HG03159 (cell line): ENCODE data around the gene TTLL9.
"Not testable (repeated sequence)": the region's sequence is repeated elsewhere in the genome, so short reads cannot be mapped to it uniquely, and the experiment has no call there.

Source experiments
- ATAC-seq: cut with Tn5 transposase; IDR thresholded peaks from one replicate; pipeline ENCODE4 v1.9.1; 2021; ENCODE audit warnings: mild to moderate bottlenecking, moderate library complexity; ENCODE audit not compliant: unreplicated experiment

Gene TTLL9, protein sequence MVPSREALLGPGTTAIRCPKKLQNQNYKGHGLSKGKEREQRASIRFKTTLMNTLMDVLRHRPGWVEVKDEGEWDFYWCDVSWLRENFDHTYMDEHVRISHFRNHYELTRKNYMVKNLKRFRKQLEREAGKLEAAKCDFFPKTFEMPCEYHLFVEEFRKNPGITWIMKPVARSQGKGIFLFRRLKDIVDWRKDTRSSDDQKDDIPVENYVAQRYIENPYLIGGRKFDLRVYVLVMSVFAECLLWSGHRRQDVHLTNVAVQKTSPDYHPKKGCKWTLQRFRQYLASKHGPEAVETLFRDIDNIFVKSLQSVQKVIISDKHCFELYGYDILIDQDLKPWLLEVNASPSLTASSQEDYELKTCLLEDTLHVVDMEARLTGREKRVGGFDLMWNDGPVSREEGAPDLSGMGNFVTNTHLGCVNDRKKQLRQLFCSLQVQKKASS

DNA sequence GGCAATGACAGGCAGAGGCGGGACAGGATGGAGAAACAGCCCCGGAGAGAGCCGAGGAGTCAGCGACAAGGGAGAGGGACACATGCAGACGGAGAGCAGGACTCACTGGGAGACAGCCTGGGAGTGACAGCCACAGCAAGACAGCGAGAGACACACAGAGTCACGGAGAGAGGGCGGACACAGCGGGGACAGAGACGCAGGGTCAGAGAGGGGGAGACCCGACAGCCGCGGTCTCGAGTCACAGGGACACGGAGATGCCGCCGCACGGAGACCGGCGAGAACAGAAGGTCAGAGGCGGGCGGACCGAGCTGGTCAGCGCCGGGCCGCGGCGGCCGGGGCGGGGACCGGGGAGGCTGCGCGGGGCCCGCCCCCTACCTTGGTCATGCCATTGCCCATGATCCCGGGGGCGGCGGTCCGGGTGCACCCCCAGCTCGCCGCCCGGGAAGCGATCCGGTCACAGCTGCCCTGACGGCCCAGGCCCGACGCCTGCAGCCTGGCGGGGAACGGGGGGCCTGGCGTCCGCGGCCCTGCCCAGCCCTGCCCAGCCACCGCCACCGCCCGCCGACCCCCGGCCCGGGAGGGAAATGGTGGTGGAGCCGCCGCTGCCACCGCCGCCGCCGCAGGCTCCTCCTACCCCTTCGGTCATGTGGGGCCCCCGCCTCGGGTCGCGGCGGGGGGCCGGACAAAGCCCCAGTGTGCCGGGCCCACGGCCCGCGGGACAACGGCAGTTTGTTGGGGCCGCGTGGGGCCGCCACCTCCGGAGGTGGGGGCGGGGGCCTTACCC, at the start of gene TTLL9, which contains the start of gene DUSP15:
Gene TTLL9, plus strand, starts transcription at position 693 of the 784 bp plus-strand sequence. CDS start 493 bp downstream, outside the sequence.
Gene DUSP15, minus strand, starts transcription at position 586 of the 784 bp plus-strand sequence. Its CDS starts 190 bp downstream, at position 396.
- ATAC-seq = no peak

- no peak for ATAC-seq
Measured at GRCh38 chr20:31821427-31821826, 49.0 kb upstream of the TTLL9 start.

GRCh38 chr20:31822421-31823330, 47.8 kb upstream of the TTLL9 start:
- no peak for ATAC-seq

GRCh38 chr20:31823360-31824124, 46.9 kb upstream of the TTLL9 start:
- no peak for ATAC-seq

DNA sequence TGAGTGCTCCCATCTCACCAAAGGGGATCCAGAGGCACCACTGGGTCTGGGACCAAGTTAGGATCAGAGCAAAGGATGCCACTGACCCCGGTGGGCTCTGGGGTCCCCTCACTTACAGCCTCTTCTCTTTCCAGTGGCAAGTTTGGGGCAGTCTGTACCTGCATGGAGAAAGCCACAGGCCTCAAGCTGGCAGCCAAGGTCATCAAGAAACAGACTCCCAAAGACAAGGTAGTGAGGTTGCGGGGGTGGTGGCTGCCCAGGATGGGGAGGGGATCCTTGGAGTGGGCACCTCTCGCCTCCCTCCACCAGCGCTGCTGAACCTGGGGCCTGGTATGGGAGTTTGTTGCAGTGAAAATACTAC, 46.3 kb upstream of the TTLL9 start:
- ATAC-seq = no peak

- ATAC-seq = no peak
Measured at GRCh38 chr20:31824554-31825313, 45.7 kb upstream of the TTLL9 start.

DNA sequence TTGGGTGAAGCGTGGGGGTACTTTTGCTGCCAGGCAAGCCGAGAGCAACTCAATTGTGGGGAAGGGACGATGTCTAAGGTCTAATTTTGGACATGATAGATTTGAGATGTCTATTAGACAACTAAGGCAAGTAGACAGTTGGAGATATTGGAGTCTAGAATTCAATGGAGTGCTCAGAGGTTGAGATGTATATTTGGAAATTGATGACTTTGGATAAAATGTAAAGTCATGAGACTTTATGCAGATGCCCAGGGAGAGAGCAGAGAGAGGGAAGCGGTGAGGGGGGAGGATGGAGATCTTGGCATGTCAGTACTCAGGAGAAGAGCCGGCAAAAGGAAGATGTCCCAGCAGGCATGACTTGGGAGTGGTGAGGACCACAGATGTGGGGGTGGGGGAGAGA, 44.4 kb upstream of the TTLL9 start:
- no peak for ATAC-seq

- ATAC-seq = no peak
Measured at GRCh38 chr20:31827059-31827458, 43.4 kb upstream of the TTLL9 start.

- ATAC-seq = not testable (repeated sequence)
Measured at GRCh38 chr20:31828016-31828415, 42.4 kb upstream of the TTLL9 start.

GRCh38 chr20:31829731-31830130, 40.7 kb upstream of the TTLL9 start:
- ATAC-seq = no peak

DNA sequence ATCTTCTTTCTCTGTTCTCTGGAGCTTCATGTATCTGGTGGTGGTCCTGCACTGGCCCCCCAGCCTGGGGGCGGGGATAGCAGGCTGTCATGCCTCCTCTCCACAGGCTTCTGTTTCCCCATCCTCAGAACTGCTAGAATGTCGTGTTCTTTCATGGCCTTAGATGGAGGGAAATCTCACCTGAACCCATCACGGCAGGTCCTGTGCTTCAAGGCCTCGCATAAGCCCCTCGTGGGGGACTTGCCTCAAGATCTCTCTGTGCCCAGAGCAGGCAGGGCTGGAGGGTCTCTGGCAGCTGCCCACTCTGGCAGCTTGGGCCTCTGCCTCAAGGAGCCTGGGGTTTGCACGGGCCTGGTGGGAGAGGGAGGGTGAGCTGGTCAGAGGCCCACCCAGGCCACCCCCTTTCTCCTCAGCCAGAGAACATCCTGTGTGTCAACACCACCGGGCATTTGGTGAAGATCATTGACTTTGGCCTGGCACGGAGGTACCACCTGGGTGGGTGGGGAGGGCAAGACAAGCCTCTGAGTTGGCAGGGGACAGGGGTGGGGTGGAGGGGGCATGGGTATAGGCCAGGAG, 39.9 kb upstream of the TTLL9 start:
- ATAC-seq = no peak

DNA sequence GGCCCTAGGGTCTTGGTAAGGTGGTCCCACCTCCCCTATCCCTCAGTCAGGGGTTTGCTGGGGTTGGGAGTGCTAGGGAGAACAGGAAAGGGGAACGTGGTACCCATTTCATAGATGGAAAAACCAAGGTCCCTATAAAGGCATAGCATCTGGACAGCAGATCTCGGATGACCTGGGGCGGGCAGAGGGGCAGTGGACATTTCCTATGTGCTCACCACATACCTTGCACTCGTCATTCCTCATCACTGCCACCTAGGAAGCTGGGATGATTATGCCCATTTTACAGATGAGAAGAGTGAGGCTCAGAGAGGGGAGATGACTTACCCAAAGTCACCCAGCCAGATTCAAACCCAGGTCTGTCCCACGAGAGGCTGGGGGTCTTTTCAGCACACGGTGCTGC, 39.2 kb upstream of the TTLL9 start:
- ATAC-seq = no peak

GRCh38 chr20:31831771-31832306, 38.6 kb upstream of the TTLL9 start:
- ATAC-seq = no peak

DNA sequence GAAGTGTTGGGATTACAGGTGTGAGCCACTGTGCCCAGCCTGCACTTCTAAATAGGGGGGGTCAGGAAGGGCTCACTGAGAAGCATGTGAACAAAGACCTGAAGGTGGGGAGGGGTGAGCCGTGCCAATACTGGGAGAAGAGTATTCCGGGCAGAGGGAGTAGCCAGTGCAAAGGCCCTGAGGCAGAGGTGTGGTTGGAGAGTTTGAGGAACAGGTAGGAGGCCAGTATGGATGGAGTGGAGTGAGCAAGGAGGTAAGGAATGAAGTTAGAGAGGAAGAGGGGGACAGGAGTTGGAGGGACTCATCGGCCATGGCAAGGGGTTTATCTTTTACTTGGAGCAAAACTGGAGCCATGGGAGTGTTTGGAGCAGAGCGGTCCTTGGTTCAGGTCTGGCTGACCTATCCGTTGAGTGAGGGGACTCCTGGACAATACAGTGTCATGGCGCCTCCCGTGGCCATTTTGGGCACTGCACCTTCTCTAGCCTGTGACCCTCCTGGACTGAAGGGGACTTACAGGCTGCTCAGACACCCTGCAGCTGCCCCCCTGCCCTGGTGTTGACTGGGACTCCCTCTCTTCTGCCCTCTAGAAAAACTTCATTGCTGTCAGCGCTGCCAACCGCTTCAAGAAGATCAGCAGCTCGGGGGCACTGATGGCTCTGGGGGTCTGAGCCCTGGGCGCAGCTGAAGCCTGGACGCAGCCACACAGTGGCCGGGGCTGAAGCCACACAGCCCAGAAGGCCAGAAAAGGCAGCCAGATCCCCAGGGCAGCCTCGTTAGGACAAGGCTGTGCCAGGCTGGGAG, 37.1 kb upstream of the TTLL9 start:
- ATAC-seq = no peak

DNA sequence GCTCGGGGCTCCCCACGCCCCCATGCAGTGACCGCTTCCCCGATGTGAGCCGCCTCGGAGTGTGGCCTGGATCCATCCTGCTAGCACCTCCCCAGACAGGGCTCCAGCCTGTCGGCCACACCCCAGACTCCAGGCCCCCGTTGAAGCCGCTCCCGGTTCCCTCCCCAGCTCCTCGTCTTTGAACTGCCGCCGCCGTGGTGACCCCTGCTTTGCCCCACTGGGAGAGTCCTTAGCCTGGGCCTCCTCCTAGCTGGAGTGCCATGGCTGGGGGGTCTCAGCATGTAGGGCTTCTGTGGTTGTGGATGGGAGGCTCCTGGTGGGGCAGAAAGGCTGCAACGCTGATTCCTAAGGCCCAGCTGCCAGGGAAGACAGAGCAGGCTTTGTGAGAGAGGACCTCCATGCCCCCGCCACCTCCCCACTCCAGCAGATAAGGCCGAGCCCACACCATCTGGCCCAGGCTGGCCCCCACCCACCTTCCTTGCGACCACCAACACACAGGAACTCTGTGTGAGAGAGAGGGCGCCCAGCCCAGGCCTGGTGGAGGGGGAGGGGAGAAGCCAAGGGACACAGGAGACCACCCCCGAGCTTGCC, 36.4 kb upstream of the TTLL9 start:
- no peak for ATAC-seq

DNA sequence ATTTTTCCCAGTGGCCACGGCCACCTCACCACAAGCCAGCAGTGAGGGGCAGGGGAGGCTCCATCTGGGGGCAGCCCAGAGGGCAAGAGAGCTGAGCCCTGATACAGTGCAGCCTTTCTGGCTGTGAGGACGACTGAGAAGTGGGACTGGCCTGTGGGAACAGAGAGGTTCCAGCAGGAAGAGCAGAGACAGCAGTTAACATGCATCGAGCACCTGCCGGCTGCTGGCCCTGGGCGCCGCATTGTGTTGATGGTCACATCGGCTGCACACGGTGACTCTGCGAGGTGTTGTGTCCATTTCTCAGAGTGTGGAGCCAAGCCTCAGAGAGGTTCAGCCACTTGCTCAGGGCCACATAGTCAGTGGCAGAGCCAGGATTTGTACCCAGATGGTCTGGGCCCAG, 34.9 kb upstream of the TTLL9 start:
- ATAC-seq = peak; percentile 12

GRCh38 chr20:31835977-31836852, 34.2 kb upstream of the TTLL9 start:
- ATAC-seq = peak; percentile 57
